Measurements from ENCODE around the gene EEF2K. TPM values are rescaled to one million over a fixed set of nuclear protein-coding genes. Genes with fewer than 3 reads are reported as not detected.

The EEF2K gene
- total and polyA plus RNA-seq, 5 donors from 2014 or later = 2.7 to 20.1 (median 3.6) TPM

DNA sequence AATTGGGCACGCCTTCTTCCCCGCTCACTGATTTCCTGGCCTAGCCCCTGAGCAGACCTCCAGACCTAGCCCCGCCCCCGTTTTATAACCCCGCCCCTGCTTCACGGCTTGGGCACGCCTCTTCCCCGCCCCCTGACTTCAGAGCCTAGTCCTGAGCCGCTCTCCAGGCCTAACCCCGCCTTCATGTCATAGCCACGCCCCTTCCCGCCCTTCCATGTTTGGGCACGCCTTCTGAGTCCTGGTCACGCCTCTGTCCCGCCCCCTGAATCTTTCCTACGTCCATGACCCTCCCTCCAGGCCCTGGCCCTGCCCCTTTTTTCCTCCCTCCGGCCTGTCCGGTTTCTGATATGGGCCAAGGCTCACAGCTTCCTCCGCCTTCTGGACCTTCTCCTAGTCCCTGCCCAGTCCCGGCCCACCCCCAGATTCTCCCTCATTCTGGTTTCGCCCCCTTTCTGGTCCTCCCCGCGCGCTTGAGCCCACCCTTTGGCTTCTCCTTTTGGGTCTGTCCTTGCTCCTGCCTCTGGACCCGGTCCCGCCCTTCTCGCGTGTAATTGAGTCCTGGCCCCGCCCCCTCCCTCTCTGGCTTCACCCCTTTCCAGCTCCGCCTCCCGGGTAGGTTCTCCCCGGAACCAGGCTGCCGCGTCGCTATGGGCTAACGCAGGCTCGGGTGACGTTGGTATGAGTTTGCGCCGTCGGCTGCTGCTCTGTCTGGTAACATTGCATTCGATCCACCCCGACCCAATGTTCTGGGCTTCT, 15.1 kb upstream of the EEF2K start:
- Histone ChIP-seq H3K4me1 (ENCODE audit: control insufficient read depth, insufficient read depth, low read length, poor library complexity, severe bottlenecking) (peaks cover 53% of the 10 kb centered on the region), H3K27me3 (ENCODE audit: control insufficient read depth, insufficient read depth, low read length) (no peaks in the 10 kb centered on the region), H3K4me3 (ENCODE audit: low read depth, low read length) (peak overlapping the region; percentile 95), H3K27ac (ENCODE audit: insufficient read depth, low read length, poor library complexity, severe bottlenecking) (peak overlapping the region; percentile 100), H3K36me3 (ENCODE audit: control insufficient read depth, insufficient read depth, low read length) (no peaks in the 10 kb centered on the region), H3K9me3 (ENCODE audit: control insufficient read depth in 2 of 2, low read length in 2 of 2) (no peaks in the 10 kb centered on the region)
- H3K27me3 Mint-ChIP-seq = peaks cover 11% of the 10 kb centered on the region
- ATAC-seq (ENCODE audit: low read depth in 2 of 2) = peak; percentile 58 to 71
- peak overlapping the region; percentile 89 to 97 (median 94) for H3K4me3 Mint-ChIP-seq
- H3K9me3 Mint-ChIP-seq = peaks cover 0 to 9% (median 2%) of the 10 kb centered on the region in 7 donors
- H3K27ac Mint-ChIP-seq = peak overlapping the region; percentile 100
- peaks cover 26 to 78% (median 41%) of the 10 kb centered on the region in 4 donors for H3K4me1 Mint-ChIP-seq
- no peaks in the 10 kb centered on the region for H3K36me3 Mint-ChIP-seq
- peak; percentile 98 to 99 (median 99) for DNase-seq

- Histone ChIP-seq H3K27ac (ENCODE audit: insufficient read depth, low read length, poor library complexity, severe bottlenecking) (peak overlapping the region; percentile 100), H3K27me3 (ENCODE audit: control insufficient read depth, insufficient read depth, low read length) (no peaks in the 10 kb centered on the region), H3K9me3 (ENCODE audit: control insufficient read depth in 2 of 2, low read length in 2 of 2) (no peaks in the 10 kb centered on the region), H3K4me3 (ENCODE audit: low read depth, low read length) (peak overlapping the region; percentile 95), H3K36me3 (ENCODE audit: control insufficient read depth, insufficient read depth, low read length) (no peaks in the 10 kb centered on the region), H3K4me1 (ENCODE audit: control insufficient read depth, insufficient read depth, low read length, poor library complexity, severe bottlenecking) (peaks cover 58% of the 10 kb centered on the region)
- peaks cover 29 to 82% (median 45%) of the 10 kb centered on the region in 4 donors for H3K4me1 Mint-ChIP-seq
- DNase-seq (peak; percentile 30 to 65 (median 49)), ATAC-seq (ENCODE audit: low read depth in 2 of 2) (no peak)
- H3K27me3 Mint-ChIP-seq = peaks cover 13% of the 10 kb centered on the region
- no peaks in the 10 kb centered on the region for H3K36me3 Mint-ChIP-seq
- H3K9me3 Mint-ChIP-seq = peaks cover 0 to 9% (median 2%) of the 10 kb centered on the region in 7 donors
- H3K4me3 Mint-ChIP-seq = peak overlapping the region; percentile 89 to 97 (median 94)
- peak overlapping the region; percentile 100 for H3K27ac Mint-ChIP-seq
Measured at GRCh38 chr16:22191532-22192260, 14.4 kb upstream of the EEF2K start.

DNA sequence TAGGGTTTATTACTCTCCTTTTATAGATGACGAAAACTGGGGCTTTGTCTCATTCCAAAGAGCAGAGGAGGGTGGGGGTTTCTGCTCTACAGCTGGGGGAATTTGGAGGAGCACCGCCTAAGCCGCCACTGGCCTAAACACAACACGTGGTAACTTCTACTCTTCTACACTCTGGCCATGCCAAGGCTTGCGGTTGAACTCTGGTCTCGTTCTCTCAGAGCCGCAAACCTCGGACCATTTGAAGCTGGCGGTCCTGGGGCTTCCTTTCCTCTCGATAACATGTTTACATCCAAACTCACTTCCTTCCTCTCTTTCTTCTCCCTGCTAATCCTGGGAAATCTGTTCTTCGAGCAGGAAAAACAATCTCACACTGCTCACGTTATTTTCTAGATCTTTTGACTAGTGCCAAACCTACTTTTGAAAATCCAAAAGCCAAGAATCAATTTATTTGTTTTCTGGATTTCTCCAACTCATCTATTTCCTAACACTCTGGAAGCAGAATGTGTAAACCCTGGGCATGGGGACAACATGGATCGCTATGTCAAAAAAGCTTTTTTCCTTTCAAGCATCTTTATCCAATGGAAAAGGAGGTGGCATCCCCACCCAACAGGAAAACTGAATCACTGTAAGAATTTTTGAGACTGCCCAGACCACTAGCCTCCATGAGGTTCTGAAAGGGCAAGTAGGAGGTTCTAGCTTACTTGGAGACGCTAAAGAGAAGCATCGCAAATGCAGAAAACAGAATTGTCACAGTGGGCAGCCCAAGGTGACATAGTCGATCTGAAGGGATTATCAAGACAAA, 13.6 kb upstream of the EEF2K start:
- Histone ChIP-seq H3K27ac (ENCODE audit: insufficient read depth, low read length, poor library complexity, severe bottlenecking) (peak overlapping the region; percentile 100), H3K9me3 (ENCODE audit: control insufficient read depth in 2 of 2, low read length in 2 of 2) (no peaks in the 10 kb centered on the region), H3K27me3 (ENCODE audit: control insufficient read depth, insufficient read depth, low read length) (no peaks in the 10 kb centered on the region), H3K36me3 (ENCODE audit: control insufficient read depth, insufficient read depth, low read length) (no peaks in the 10 kb centered on the region), H3K4me1 (ENCODE audit: control insufficient read depth, insufficient read depth, low read length, poor library complexity, severe bottlenecking) (peaks cover 58% of the 10 kb centered on the region), H3K4me3 (ENCODE audit: low read depth, low read length) (peak overlapping the region; percentile 95)
- H3K9me3 Mint-ChIP-seq = peaks cover 0 to 9% (median 2%) of the 10 kb centered on the region in 7 donors
- peaks cover 29 to 81% (median 46%) of the 10 kb centered on the region in 4 donors for H3K4me1 Mint-ChIP-seq
- H3K27me3 Mint-ChIP-seq = peaks cover 13% of the 10 kb centered on the region
- peak; percentile 75 to 90 (median 78) for DNase-seq
- no peak for ATAC-seq (ENCODE audit: low read depth in 2 of 2)
- no peaks in the 10 kb centered on the region for H3K36me3 Mint-ChIP-seq
- peak overlapping the region; percentile 89 to 97 (median 94) for H3K4me3 Mint-ChIP-seq
- H3K27ac Mint-ChIP-seq = peak overlapping the region; percentile 100

- peak overlapping the region; percentile 100 for H3K27ac ChIP-seq (ENCODE audit: insufficient read depth, low read length, poor library complexity, severe bottlenecking)
- no peak overlapping the region for H3K4me3 ChIP-seq (ENCODE audit: low read depth, low read length)
- Mint-ChIP-seq H3K27ac (peak overlapping the region; percentile 100), H3K27me3 (peaks cover 13% of the 10 kb centered on the region), H3K36me3 (no peaks in the 10 kb centered on the region), H3K9me3 (peaks cover 0 to 9% (median 2%) of the 10 kb centered on the region in 7 donors), H3K4me3 (peak overlapping the region; percentile 12 to 97 (median 92)), H3K4me1 (peaks cover 33 to 76% (median 45%) of the 10 kb centered on the region in 4 donors)
- ATAC-seq (ENCODE audit: low read depth in 2 of 2) (no peak), DNase-seq (no peak)
- H3K9me3 ChIP-seq (ENCODE audit: control insufficient read depth in 2 of 2, low read length in 2 of 2) = no peaks in the 10 kb centered on the region
- H3K4me1 ChIP-seq (ENCODE audit: control insufficient read depth, insufficient read depth, low read length, poor library complexity, severe bottlenecking) = peaks cover 55% of the 10 kb centered on the region
- H3K36me3 ChIP-seq (ENCODE audit: control insufficient read depth, insufficient read depth, low read length) = no peaks in the 10 kb centered on the region
- H3K27me3 ChIP-seq (ENCODE audit: control insufficient read depth, insufficient read depth, low read length) = no peaks in the 10 kb centered on the region
Measured at GRCh38 chr16:22193063-22193411, 13.0 kb upstream of the EEF2K start.

DNA sequence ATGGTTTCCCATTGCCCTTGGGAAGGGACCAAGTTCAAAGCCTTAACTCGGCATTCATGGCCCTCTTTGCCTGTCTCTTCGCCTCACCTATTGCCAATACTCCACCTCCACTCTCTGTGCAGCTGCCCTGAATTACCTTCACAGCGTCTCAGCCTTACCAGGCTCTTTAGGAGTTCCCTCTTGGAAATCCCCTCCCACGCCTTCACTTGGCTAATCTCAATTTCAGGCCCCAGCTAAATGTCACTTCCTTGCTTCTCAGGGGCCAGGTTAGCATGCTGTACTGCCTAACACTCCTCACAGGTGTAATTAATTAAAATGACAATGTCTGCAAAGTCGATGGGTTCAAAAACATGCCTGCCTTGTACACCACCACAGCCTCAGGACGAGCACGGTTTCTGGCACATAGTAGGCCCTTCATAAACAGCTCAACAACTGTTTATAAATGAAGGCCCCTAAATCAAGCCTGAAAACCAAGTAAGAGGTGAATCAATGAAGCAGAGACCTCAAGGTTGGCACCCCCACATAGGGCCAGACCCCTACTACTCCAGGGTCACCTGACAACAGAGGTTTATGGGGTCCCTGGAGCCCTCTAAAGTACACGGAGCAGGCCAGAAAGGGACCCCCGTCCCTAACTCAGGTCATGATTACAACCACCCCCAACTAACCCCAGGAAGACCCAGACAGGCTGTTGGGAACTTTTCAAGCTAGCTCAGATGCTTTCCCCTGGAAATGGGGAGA, 11.2 kb upstream of the EEF2K start:
- no peaks in the 10 kb centered on the region for H3K36me3 Mint-ChIP-seq
- Histone ChIP-seq H3K4me3 (ENCODE audit: low read depth, low read length) (peak overlapping the region; percentile 89), H3K9me3 (ENCODE audit: control insufficient read depth in 2 of 2, low read length in 2 of 2) (no peaks in the 10 kb centered on the region), H3K4me1 (ENCODE audit: control insufficient read depth, insufficient read depth, low read length, poor library complexity, severe bottlenecking) (peaks cover 36% of the 10 kb centered on the region), H3K27ac (ENCODE audit: insufficient read depth, low read length, poor library complexity, severe bottlenecking) (peak overlapping the region; percentile 85), H3K36me3 (ENCODE audit: control insufficient read depth, insufficient read depth, low read length) (no peaks in the 10 kb centered on the region), H3K27me3 (ENCODE audit: control insufficient read depth, insufficient read depth, low read length) (no peaks in the 10 kb centered on the region)
- H3K27ac Mint-ChIP-seq = peak overlapping the region; percentile 96 to 100 (median 100)
- ATAC-seq (ENCODE audit: low read depth in 2 of 2) (no peak), DNase-seq (peak in 1 of 3 donors; percentile 30)
- H3K27me3 Mint-ChIP-seq = peaks cover 13% of the 10 kb centered on the region
- H3K4me1 Mint-ChIP-seq = peaks cover 28 to 57% (median 33%) of the 10 kb centered on the region in 4 donors
- H3K4me3 Mint-ChIP-seq = peak overlapping the region; percentile 91 to 96 (median 92)
- peaks cover 0 to 9% (median 2%) of the 10 kb centered on the region in 7 donors for H3K9me3 Mint-ChIP-seq

GRCh38 chr16:22195445-22195694, 10.7 kb upstream of the EEF2K start:
- H3K4me1 ChIP-seq (ENCODE audit: control insufficient read depth, insufficient read depth, low read length, poor library complexity, severe bottlenecking) = peaks cover 34% of the 10 kb centered on the region
- H3K27me3 ChIP-seq (ENCODE audit: control insufficient read depth, insufficient read depth, low read length) = no peaks in the 10 kb centered on the region
- peaks cover 0 to 9% (median 2%) of the 10 kb centered on the region in 7 donors for H3K9me3 Mint-ChIP-seq
- no peak for ATAC-seq (ENCODE audit: low read depth in 2 of 2)
- H3K4me3 Mint-ChIP-seq = peak overlapping the region; percentile 91 to 96 (median 92)
- no peaks in the 10 kb centered on the region for H3K36me3 Mint-ChIP-seq
- no peaks in the 10 kb centered on the region for H3K36me3 ChIP-seq (ENCODE audit: control insufficient read depth, insufficient read depth, low read length)
- no peak for DNase-seq
- H3K9me3 ChIP-seq (ENCODE audit: control insufficient read depth in 2 of 2, low read length in 2 of 2) = no peaks in the 10 kb centered on the region
- peak overlapping the region; percentile 89 for H3K4me3 ChIP-seq (ENCODE audit: low read depth, low read length)
- H3K27ac ChIP-seq (ENCODE audit: insufficient read depth, low read length, poor library complexity, severe bottlenecking) = peak overlapping the region; percentile 85
- peaks cover 28 to 56% (median 33%) of the 10 kb centered on the region in 4 donors for H3K4me1 Mint-ChIP-seq
- peaks cover 13% of the 10 kb centered on the region for H3K27me3 Mint-ChIP-seq
- peak overlapping the region; percentile 96 to 100 (median 100) for H3K27ac Mint-ChIP-seq

Data from CD4-positive, CD25-positive, alpha-beta regulatory T cell (primary cell).